ENCODE measurements around the gene TTBK1.
A peak's percentile ranks its signal among the peaks of the same experiment; 100 is the strongest.

TTBK1 gene

GRCh38 chr6:43255408-43256054 lies 12.2 kb downstream of the TTBK1 start:
- no peak for DNase-seq (ENCODE audit: low spot score)

- no peak for DNase-seq (ENCODE audit: low spot score)
These were observed 13.5 kb downstream of the TTBK1 start for GRCh38 chr6:43256670-43257366.

GRCh38 chr6:43257367-43258145 lies 14.3 kb downstream of the TTBK1 start:
- no peak for DNase-seq (ENCODE audit: low spot score)

GRCh38 chr6:43258180-43258579 lies 14.9 kb downstream of the TTBK1 start:
- DNase-seq (ENCODE audit: low spot score): no peak

GRCh38 chr6:43258807-43259686 lies 15.8 kb downstream of the TTBK1 start:
- no peak for DNase-seq (ENCODE audit: low spot score)

GRCh38 chr6:43260791-43261190 lies 17.5 kb downstream of the TTBK1 start:
- no peak for DNase-seq (ENCODE audit: low spot score)

GRCh38 chr6:43261198-43261597 lies 17.9 kb downstream of the TTBK1 start:
- no peak for DNase-seq (ENCODE audit: low spot score)

GRCh38 chr6:43262000-43262779 lies 18.9 kb downstream of the TTBK1 start:
- no peak for DNase-seq (ENCODE audit: low spot score)

GRCh38 chr6:43262780-43263313 lies 19.6 kb downstream of the TTBK1 start:
- no peak for DNase-seq (ENCODE audit: low spot score)

- DNase-seq (ENCODE audit: low spot score): peak; percentile 94
These were observed 20.3 kb downstream of the TTBK1 start for GRCh38 chr6:43263314-43264178.

GRCh38 chr6:43264599-43265145 lies 21.4 kb downstream of the TTBK1 start:
- no peak for DNase-seq (ENCODE audit: low spot score)

GRCh38 chr6:43265564-43265963 lies 22.3 kb downstream of the TTBK1 start:
- no peak for DNase-seq (ENCODE audit: low spot score)

- peak; percentile 84 for DNase-seq (ENCODE audit: low spot score)
These were observed 24.5 kb downstream of the TTBK1 start for GRCh38 chr6:43267619-43268354.

GRCh38 chr6:43268355-43268700 lies 25.0 kb downstream of the TTBK1 start:
- no peak for DNase-seq (ENCODE audit: low spot score)

- no peak for DNase-seq (ENCODE audit: low spot score)
These were observed 25.5 kb downstream of the TTBK1 start for GRCh38 chr6:43268782-43269272.

- no peak for DNase-seq (ENCODE audit: low spot score)
These were observed 26.2 kb downstream of the TTBK1 start for GRCh38 chr6:43269273-43270007.

- DNase-seq (ENCODE audit: low spot score): no peak
These were observed 28.0 kb downstream of the TTBK1 start for GRCh38 chr6:43271103-43271815.

GRCh38 chr6:43271944-43272343 lies 28.7 kb downstream of the TTBK1 start:
- no peak for DNase-seq (ENCODE audit: low spot score)
